GM12892 (cell line): ENCODE measurements around the gene OR4F17.
"Not testable (repeated sequence)": the region's sequence is repeated elsewhere in the genome, so short reads cannot be mapped to it uniquely, and the experiment has no call there.

Experiments used
- POLR2AphosphoS5 ChIP-seq: IDR thresholded peaks from 2 replicates; pipeline ENCODE4 v1.6.1; 2011; ENCODE audit warnings: low read depth, low read length, control low read depth
- TAF1 ChIP-seq: IDR thresholded peaks from 2 replicates; pipeline ENCODE4 v1.6.1; 2011; ENCODE audit warnings: low read depth, mild to moderate bottlenecking, control low read depth, low read length, borderline replicate concordance

DNA sequence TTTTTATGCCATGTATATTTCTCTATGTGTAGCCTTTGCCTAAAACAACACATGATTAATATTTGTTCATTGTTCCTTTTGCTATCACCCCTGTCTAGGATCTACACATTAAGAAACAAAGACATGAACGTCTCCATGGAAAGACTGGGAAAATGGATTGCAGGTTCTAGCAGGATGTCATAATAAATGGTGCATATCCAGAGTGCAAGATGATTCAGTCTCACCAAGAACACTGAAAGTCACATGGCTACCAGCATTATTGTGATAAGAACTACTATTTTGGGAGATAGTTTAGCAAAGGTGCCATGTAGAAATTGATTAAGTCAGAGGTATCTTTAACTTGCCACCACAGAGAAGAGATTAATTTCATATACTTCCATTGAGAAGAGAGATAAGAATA, 12.1 kb upstream of the OR4F17 start:
- TF ChIP-seq TAF1, POLR2AphosphoS5: not testable (repeated sequence)
